GM18502 (cell line): ENCODE data around the gene PLEKHA4.
"Not testable (repeated sequence)": the region's sequence is repeated elsewhere in the genome, so short reads cannot be mapped to it uniquely, and the experiment has no call there.

Experiments used
- ATAC-seq: cut with Tn5 transposase; IDR thresholded peaks from one replicate; pipeline ENCODE4 v1.9.1; 2021; ENCODE audit warnings: mild to moderate bottlenecking; ENCODE audit not compliant: unreplicated experiment, poor library complexity

Gene PLEKHA4

DNA sequence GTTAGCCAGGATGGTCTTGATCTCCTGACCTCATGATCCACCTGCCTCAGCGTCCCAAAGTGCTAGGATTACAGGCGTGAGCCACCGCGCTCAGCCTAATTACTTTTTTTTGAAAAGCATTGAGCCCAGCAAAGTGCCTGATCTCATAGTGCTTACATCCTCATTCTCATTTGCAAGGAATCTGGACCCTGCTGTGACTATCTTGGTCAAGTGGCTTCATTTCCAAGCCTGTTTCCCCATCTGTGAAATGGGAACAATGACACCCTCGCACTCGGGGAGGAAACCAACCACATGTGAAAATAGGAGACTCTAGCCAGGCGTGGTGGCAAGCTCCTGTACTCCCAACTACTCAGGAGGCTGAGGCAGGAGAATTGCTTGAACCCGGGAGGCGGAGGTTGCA is 1.6 kb upstream of the PLEKHA4 start:
- no peak for ATAC-seq

DNA sequence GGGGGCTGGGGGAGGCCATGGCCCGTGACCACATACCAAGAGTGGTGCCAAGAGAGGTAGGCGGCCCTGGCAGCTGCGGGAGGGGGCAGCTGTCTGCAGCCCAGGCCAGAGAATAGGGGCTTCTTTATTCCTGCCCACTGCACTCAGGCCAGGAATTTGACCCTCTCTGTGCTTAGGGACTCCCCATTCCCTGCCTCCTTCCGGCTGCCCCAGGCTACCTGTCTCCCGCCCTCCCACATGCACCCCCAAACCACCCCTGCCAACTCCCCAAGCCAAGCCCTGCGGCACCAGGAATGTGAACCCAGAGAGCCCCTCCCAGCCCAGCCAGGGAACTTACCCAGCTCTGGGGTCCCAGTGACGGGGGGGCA is 687 bp downstream of the PLEKHA4 start:
- no peak for ATAC-seq

- ATAC-seq, result no peak
These were observed 1.2 kb downstream of the PLEKHA4 start for GRCh38 chr19:48867123-48867745.

GRCh38 chr19:48866692-48867091 is 1.7 kb downstream of the PLEKHA4 start:
- ATAC-seq, result no peak

DNA sequence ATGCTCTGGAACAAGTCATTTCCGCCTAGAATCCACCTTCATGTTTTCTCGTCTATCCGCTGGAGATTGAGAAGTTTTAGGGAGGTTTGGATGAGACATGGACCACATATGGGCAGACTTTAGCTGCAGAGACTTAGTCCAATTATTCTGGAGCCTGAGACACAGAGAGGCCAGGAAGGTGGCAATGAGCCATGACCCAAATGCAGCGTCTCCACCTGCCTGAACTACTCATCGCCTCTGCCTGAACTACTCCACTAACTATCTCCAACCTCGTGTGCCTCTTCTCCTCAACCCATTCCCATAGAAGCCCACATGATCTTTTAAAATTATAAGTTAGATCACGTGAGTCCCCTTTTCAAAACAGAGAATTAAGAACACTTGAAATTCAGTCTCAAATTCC is 5.6 kb downstream of the PLEKHA4 start:
- ATAC-seq, result no peak

- ATAC-seq, result no peak
These were observed 7.1 kb downstream of the PLEKHA4 start for GRCh38 chr19:48861313-48861712.

DNA sequence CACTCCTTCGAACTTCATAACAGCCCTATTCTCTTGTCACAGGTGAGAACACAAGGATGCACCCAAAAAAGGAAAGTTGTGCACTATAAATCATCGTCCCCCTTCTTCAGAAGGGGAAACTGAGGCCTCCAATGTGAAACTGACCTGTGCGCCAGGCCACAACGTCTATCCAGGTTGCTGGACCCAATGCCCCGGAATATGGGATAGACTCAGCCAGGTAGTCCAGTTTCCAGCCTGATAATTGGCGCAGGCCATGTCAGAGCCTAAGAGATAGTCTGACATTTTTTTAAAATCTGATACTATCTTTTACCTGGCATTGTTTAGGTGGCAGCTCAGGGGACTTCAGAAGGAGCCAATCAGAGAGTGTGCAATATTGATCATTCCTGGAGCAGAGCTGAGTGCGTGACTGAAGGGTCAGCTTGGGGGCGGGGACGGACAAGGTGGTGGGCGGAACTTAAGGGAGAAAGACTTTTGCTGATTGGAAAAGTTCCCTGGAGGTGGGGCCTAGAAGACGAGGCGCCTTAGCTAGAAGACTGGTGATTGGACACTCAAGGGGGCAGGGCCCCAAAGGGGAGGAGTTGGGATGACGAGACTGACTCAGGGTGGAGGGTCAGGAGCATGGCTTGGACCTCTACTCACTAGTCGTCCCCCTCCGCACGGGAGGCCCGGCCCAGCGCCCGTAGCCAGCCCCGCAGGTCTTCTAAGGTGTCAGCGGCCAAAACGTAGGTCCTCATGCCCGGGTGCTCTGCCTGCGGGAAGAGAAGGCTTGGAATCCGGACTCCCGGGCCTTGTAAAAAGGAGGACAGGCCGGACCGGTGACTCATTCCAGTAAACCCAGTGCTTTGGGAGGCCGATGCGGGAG is 8.5 kb downstream of the PLEKHA4 start:
- peak; percentile 59 for ATAC-seq

DNA sequence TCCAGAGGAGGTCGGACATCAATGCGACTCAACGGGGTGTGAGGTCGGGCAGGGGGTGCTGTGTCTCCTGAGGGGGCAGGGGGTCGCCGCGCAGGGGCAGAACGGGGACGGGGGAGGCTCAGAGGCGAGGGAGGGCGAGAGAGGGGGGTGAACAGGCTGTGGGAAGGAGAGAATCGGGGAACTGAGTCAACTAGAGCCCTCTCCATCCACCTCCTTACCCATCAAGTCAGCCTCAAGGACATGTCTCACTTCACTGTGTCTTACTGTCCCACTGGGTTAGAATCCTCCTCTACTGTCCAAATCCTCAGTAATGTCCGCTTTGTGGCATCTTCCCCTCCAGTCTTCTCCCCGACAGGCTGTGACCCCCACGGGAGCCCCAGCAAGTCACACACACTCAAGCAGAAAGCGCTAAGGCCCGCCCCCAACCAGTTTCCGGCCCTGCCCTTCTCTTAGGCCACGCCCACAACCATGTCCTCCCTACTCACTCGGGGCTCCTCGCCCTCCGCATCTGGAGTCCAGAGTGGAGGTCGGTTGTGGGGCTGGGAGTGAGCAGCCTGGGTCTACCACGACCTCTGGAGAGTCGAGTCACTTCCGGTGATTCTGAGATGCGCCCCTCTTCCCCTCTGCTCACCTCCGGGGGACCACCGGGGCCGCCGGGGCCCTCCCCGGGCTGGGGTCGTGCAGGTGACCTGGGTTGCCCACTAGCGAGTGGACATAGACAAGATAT is 9.3 kb downstream of the PLEKHA4 start:
- ATAC-seq, result no peak

- no peak for ATAC-seq
These were observed 11.5 kb downstream of the PLEKHA4 start for GRCh38 chr19:48856921-48857320.

GRCh38 chr19:48854103-48854502 is 14.3 kb downstream of the PLEKHA4 start:
- no peak for ATAC-seq

GRCh38 chr19:48853483-48853882 is 14.9 kb downstream of the PLEKHA4 start:
- ATAC-seq, result no peak

DNA sequence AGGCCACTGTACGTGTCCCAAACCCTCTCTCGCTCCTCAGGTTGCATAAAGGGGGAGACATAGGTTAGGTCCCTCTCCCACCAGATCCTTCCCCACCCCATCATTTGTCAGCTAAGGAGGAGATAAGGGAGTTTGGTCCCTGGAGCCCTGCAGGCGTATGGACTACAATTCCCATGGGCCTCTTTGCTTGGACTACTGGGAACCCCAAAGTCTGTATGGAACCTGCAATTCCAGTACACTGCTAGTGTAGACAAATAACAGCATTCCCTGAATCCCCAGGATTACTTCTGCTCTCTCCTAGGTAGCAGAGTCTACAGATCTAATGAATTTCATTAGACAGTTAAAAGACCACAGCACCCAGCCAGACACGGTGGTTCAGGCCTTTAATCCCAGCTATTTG is 16.1 kb downstream of the PLEKHA4 start:
- no peak for ATAC-seq

DNA sequence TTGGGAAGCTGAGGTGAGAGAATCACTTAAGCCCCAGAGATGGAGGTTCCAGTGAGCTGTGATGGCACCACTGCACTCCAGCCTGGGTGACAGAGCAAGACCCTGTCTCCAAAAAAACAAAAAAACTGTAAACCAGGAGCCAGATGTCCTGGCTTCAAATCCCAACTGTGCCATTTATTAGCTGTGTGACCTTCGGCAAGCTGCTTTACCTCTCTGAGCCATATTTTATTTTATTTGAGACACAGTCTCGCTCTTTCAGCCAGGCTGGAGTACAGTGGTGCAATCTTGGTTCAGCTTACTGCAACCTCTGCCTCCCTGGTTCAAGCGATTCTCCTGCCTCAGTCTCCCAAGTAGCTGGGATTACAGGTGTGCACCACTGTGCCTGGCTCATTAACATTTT is 21.8 kb downstream of the PLEKHA4 start:
- not testable (repeated sequence) for ATAC-seq

- no peak for ATAC-seq
These were observed 23.0 kb downstream of the PLEKHA4 start for GRCh38 chr19:48845384-48845783.

DNA sequence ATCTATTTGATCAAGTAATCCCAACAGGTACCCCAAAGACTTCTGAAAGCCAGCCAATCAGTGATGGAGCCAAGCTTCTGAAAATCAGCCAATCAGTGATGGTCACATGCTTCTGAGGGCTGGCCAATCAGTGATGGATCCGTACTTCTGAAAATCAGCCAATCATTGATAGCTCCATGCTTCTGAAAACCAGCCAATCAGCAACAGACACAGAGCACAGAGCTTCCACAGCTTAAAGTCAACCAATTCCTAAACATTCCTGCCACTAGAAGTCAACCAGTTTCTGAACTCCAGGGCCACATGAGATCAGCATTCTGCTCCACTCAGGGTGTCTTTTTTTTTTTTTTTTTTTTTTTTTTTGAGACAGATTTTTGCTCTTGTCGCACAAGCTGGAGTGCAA is 23.9 kb downstream of the PLEKHA4 start:
- no peak for ATAC-seq

- ATAC-seq, result no peak
These were observed 25.6 kb downstream of the PLEKHA4 start for GRCh38 chr19:48842789-48843162.

- ATAC-seq, result no peak
These were observed 26.8 kb downstream of the PLEKHA4 start for GRCh38 chr19:48841571-48841970.

GRCh38 chr19:48841047-48841446 is 27.4 kb downstream of the PLEKHA4 start:
- no peak for ATAC-seq

GRCh38 chr19:48837687-48838086 is 30.7 kb downstream of the PLEKHA4 start:
- no peak for ATAC-seq

DNA sequence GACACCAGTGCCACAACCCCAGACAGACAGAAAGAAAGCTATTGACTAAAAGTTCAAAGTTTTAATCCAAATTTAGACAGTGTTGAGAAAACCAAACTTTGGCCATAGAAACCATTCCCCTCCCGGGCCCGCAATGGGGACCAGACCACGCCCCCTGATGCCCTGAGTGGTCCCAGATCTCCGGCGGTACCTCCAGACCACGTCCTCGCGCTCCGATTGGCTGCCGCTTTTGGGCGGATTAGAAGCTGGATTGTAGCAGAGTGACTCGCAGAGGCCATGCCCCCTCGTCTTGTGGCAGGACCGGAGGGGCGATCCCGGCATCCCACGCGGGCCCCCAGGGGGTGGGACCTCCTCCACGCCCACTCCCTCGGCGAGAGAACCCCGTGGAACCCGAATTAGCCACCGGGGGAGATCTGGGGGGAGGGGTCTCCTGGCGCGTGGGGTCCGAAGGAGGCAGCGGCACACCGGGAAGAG is 31.3 kb downstream of the PLEKHA4 start:
- peak; percentile 68 for ATAC-seq
